ENCODE results near the gene TST. TPM values are rescaled to one million over a fixed set of nuclear protein-coding genes. Genes with fewer than 3 reads are reported as not detected.

TST gene
- total and polyA plus RNA-seq, 2 donors (not counting 1 experiment from before 2014, with no cell fraction given) = 12.7 to 21.6 TPM

DNA sequence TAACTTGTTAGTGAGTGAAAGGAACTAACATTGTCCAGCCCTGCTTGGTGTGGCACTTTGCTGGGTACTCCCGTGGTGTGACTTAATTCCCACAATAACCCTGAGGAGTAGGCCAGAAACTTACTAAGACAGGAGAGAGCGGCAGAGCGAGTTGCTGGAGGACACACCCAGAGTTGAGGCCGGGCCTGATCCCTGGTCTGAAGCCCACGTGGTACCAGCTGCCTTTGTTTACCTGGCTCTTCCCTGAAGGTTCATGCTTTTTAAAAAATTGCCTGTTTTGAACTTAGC is 889 bp upstream of the TST start:
- Histone ChIP-seq H3K4me3 (replicated peaks in 1 of 4; ENCODE audit: control extremely low read depth in 1 of 4, insufficient read depth in 1 of 4, low read depth in 3 of 4, low read length in 4 of 4) (peak overlapping the region; percentile 67 to 88 (median 80)), H3K4me1 (ENCODE audit: control insufficient read depth, extremely low read depth, insufficient read depth, low read length) (peaks cover 4% of the 10 kb centered on the region), H3K27ac (ENCODE audit: insufficient read depth, low read length) (peak overlapping the region; percentile 27), H3K9me3 (ENCODE audit: control insufficient read depth, insufficient read depth, low read depth, low read length) (no peaks in the 10 kb centered on the region), H3K4me2 (ENCODE audit: extremely low read depth, insufficient read depth, low read length) (peak overlapping the region; percentile 83), H4K20me1 (ENCODE audit: control insufficient read depth, extremely low read depth, insufficient read depth, low read length) (no peaks in the 10 kb centered on the region), H3K9ac (ENCODE audit: insufficient read depth, low read length) (peak overlapping the region; percentile 85), H2AFZ (ENCODE audit: low read length) (peak overlapping the region; percentile 96), H3K36me3 (ENCODE audit: control insufficient read depth, insufficient read depth, low read length) (no peaks in the 10 kb centered on the region), H3K79me2 (ENCODE audit: control insufficient read depth, insufficient read depth, low read length) (peaks cover 5% of the 10 kb centered on the region), H3K27me3 (ENCODE audit: control insufficient read depth, insufficient read depth, low read length) (no peaks in the 10 kb centered on the region)
- TF ChIP-seq, protein P1, sequence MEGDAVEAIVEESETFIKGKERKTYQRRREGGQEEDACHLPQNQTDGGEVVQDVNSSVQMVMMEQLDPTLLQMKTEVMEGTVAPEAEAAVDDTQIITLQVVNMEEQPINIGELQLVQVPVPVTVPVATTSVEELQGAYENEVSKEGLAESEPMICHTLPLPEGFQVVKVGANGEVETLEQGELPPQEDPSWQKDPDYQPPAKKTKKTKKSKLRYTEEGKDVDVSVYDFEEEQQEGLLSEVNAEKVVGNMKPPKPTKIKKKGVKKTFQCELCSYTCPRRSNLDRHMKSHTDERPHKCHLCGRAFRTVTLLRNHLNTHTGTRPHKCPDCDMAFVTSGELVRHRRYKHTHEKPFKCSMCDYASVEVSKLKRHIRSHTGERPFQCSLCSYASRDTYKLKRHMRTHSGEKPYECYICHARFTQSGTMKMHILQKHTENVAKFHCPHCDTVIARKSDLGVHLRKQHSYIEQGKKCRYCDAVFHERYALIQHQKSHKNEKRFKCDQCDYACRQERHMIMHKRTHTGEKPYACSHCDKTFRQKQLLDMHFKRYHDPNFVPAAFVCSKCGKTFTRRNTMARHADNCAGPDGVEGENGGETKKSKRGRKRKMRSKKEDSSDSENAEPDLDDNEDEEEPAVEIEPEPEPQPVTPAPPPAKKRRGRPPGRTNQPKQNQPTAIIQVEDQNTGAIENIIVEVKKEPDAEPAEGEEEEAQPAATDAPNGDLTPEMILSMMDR (conservative IDR thresholded peaks at IDR 0.05 in 1 of 2, IDR thresholded peaks at IDR 0.05 in 1 of 2; ENCODE audit: low read depth in 1 of 2, low read length in 2 of 2) = no peak
- no peak for TF ChIP-seq EZH2 (IDR thresholded peaks at IDR 0.05; ENCODE audit: low read length, missing control alignments)
- peak; percentile 53 to 62 for DNase-seq (ENCODE audit: low read depth in 2 of 2)

DNA sequence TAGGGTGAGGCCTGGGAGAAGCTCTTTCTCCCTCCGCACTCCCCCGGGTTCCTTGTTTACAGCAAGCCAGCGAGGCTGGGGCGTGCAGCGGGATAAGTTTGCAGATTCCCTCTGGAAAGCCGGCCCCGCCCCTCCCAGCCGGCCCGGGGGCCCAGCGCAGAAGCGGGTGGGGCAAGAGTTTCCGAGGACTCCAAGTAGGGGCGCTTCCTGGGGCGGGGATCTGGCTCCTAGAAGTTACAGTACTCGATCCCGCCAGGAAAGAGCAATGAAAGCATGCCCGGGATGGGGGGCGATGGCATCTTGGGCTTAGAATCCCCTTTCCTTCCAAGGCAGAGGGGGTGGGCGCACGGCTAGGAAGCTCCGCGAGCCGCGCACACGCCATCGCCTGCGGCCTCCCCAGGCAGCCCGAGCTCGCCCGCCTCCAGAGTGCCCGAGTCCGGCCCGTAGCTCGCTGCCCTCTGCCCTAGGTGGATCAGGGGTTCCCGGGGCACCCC is 385 bp downstream of the TST start:
- peak overlapping the region; percentile 61 for H2AFZ ChIP-seq (ENCODE audit: low read length)
- peaks cover 5% of the 10 kb centered on the region for H3K79me2 ChIP-seq (ENCODE audit: control insufficient read depth, insufficient read depth, low read length)
- H3K4me1 ChIP-seq (ENCODE audit: control insufficient read depth, extremely low read depth, insufficient read depth, low read length) = peaks cover 4% of the 10 kb centered on the region
- H3K4me2 ChIP-seq (ENCODE audit: extremely low read depth, insufficient read depth, low read length) = peak overlapping the region; percentile 92
- no peaks in the 10 kb centered on the region for H3K9me3 ChIP-seq (ENCODE audit: control insufficient read depth, insufficient read depth, low read depth, low read length)
- TF ChIP-seq, protein P1 (conservative IDR thresholded peaks at IDR 0.05 in 1 of 2, IDR thresholded peaks at IDR 0.05 in 1 of 2; ENCODE audit: low read depth in 1 of 2, low read length in 2 of 2) = no peak
- TF ChIP-seq EZH2 (IDR thresholded peaks at IDR 0.05; ENCODE audit: low read length, missing control alignments) = no peak
- peak overlapping the region; percentile 50 for H3K27ac ChIP-seq (ENCODE audit: insufficient read depth, low read length)
- peak overlapping the region; percentile 85 for H3K9ac ChIP-seq (ENCODE audit: insufficient read depth, low read length)
- peak; percentile 55 to 70 for DNase-seq (ENCODE audit: low read depth in 2 of 2)
- no peaks in the 10 kb centered on the region for H3K27me3 ChIP-seq (ENCODE audit: control insufficient read depth, insufficient read depth, low read length)
- H3K36me3 ChIP-seq (ENCODE audit: control insufficient read depth, insufficient read depth, low read length) = no peaks in the 10 kb centered on the region
- peak overlapping the region; percentile 53 to 83 (median 77) for H3K4me3 ChIP-seq (replicated peaks in 1 of 4; ENCODE audit: control extremely low read depth in 1 of 4, insufficient read depth in 1 of 4, low read depth in 3 of 4, low read length in 4 of 4)
- H4K20me1 ChIP-seq (ENCODE audit: control insufficient read depth, extremely low read depth, insufficient read depth, low read length) = no peaks in the 10 kb centered on the region

DNA sequence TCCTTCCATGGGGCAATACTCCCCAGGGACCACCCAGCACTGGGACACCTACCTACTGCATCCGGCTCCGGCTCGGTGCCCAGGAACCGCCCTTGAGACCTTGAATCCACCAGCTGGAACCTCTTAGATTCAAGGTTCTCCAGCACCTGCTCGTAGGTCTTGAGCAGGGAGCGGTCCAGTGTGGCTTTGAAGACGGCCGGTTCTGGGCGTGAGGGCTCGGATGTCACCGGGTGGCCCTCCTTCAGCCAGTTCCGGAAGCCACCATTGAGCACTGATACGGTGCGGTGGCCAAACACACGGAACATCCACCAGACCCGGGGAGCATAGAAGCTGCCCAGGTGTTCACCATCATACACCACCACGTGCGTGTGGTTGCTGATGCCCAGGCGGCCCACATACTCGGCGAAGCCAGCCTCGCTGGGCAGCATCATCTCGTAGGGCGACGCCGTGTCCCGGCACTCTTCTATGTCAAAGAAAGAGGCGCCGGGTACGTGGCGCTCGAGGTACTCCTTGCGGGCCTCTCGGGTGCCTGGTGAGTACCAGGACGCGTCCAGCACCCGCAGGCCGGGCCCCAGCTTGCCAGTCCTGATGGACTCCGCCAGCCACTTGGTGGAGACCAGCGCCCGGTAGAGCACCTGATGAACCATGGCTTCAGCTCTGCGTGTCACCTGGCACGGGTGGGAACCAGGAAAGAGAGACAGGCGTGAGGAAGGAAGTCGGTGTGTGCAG is 997 bp downstream of the TST start:
- TF ChIP-seq, protein P1 (conservative IDR thresholded peaks at IDR 0.05 in 1 of 2, IDR thresholded peaks at IDR 0.05 in 1 of 2; ENCODE audit: low read depth in 1 of 2, low read length in 2 of 2) = no peak
- TF ChIP-seq EZH2 (IDR thresholded peaks at IDR 0.05; ENCODE audit: low read length, missing control alignments) = no peak
- Histone ChIP-seq H3K79me2 (ENCODE audit: control insufficient read depth, insufficient read depth, low read length) (peaks cover 5% of the 10 kb centered on the region), H4K20me1 (ENCODE audit: control insufficient read depth, extremely low read depth, insufficient read depth, low read length) (no peaks in the 10 kb centered on the region), H3K27ac (ENCODE audit: insufficient read depth, low read length) (no peak overlapping the region), H3K4me2 (ENCODE audit: extremely low read depth, insufficient read depth, low read length) (peak overlapping the region; percentile 92), H3K9me3 (ENCODE audit: control insufficient read depth, insufficient read depth, low read depth, low read length) (no peaks in the 10 kb centered on the region), H3K4me3 (replicated peaks in 1 of 4; ENCODE audit: control extremely low read depth in 1 of 4, insufficient read depth in 1 of 4, low read depth in 3 of 4, low read length in 4 of 4) (peak overlapping the region; percentile 53 to 83 (median 77)), H3K36me3 (ENCODE audit: control insufficient read depth, insufficient read depth, low read length) (no peaks in the 10 kb centered on the region), H3K4me1 (ENCODE audit: control insufficient read depth, extremely low read depth, insufficient read depth, low read length) (peaks cover 4% of the 10 kb centered on the region), H3K27me3 (ENCODE audit: control insufficient read depth, insufficient read depth, low read length) (no peaks in the 10 kb centered on the region), H3K9ac (ENCODE audit: insufficient read depth, low read length) (peak overlapping the region; percentile 85), H2AFZ (ENCODE audit: low read length) (peak overlapping the region; percentile 61)
- DNase-seq (ENCODE audit: low read depth in 2 of 2) = no peak

All from fibroblast of lung (primary cell).